ENCODE measurements around the gene CEP89.
"Not testable (repeated sequence)": the region's sequence is repeated elsewhere in the genome, so short reads cannot be mapped to it uniquely, and the experiment has no call there.

CEP89 gene

GRCh38 chr19:32842061-32842460 is 129.7 kb downstream of the CEP89 start:
- DNase-seq = no peak

GRCh38 chr19:32837531-32837930 is 134.2 kb downstream of the CEP89 start:
- DNase-seq = no peak

GRCh38 chr19:32833388-32833787 is 138.4 kb downstream of the CEP89 start:
- DNase-seq = not testable (repeated sequence)

GRCh38 chr19:32832825-32833224 is 138.9 kb downstream of the CEP89 start:
- not testable (repeated sequence) for DNase-seq

- not testable (repeated sequence) for DNase-seq
Measured at GRCh38 chr19:32832094-32832493, 139.7 kb downstream of the CEP89 start.

- no peak for DNase-seq
Measured at GRCh38 chr19:32831611-32832010, 140.1 kb downstream of the CEP89 start.

- DNase-seq = no peak
Measured at GRCh38 chr19:32830231-32831014, 141.3 kb downstream of the CEP89 start.

- DNase-seq = no peak
Measured at GRCh38 chr19:32829345-32829896, 142.3 kb downstream of the CEP89 start.

GRCh38 chr19:32828643-32829344 is 143.0 kb downstream of the CEP89 start:
- no peak for DNase-seq

- DNase-seq = no peak
Measured at GRCh38 chr19:32828139-32828538, 143.6 kb downstream of the CEP89 start.
